H1 (cell line): ENCODE results near the gene ATP6V1E1. TPM values are rescaled to one million over a fixed set of nuclear protein-coding genes. Genes with fewer than 3 reads are reported as not detected.
A peak's percentile ranks its signal among the peaks of the same experiment; 100 is the strongest.

Experiments used
- CTCF ChIA-PET: fragments of 300-600 bp; sonication (Branson Sonifier 250); formaldehyde crosslinking; loops from one replicate; lab custom pipeline; 2021; ENCODE audit not compliant: partially characterized antibody; lab: Charles Lee
- POLR2A ChIA-PET: fragments of 300-600 bp; sonication (Branson Sonifier 250); formaldehyde crosslinking; loops from one replicate; lab custom pipeline; 2021; ENCODE audit warnings: inconsistent platforms; ENCODE audit not compliant: partially characterized antibody; lab: Charles Lee
- DNase-seq, 2 experiments: peaks; one replicate each; pipeline versions ENCODE4 v3.0.0 to v3.0.0-alpha.2; 2010 to 2022; ENCODE audit warnings: low spot score in 2 of 2, low read depth in 1 of 2, mixed read lengths in 1 of 2
- FAIRE-seq: peaks from 2 replicates; lab custom pipeline; 2011; peaks lifted over from hg19 to GRCh38; lab: Jason Lieb, UNC
- H2AFZ ChIP-seq: 2 replicates; pipeline ENCODE4 v1.8.1; 2012; ENCODE audit warnings: low read length, inconsistent platforms
- H2AK5ac ChIP-seq: 2 replicates; pipeline ENCODE4 v1.6.1; 2013; ENCODE audit warnings: low read depth, low read length
- H2BK120ac ChIP-seq: replicated peaks from 2 replicates; pipeline ENCODE3; 2013; ENCODE audit warnings: low read depth, low read length, inconsistent platforms
- H2BK12ac ChIP-seq: 2 replicates; pipeline ENCODE4 v1.6.1; 2013; ENCODE audit warnings: low read depth, low read length
- H2BK15ac ChIP-seq: 2 replicates; pipeline ENCODE4 v1.6.1; 2013; ENCODE audit warnings: low read length
- H2BK20ac ChIP-seq: 2 replicates; pipeline ENCODE4 v1.6.1; 2013; ENCODE audit warnings: low read length
- H2BK5ac ChIP-seq: 2 replicates; pipeline ENCODE4 v1.6.1; 2013; ENCODE audit warnings: low read depth, low read length
- H3K14ac ChIP-seq: 2 replicates; pipeline ENCODE4 v1.6.1; 2013; ENCODE audit warnings: inconsistent platforms; ENCODE audit not compliant: insufficient read length
- H3K18ac ChIP-seq: 2 replicates; pipeline ENCODE4 v1.6.1; 2013; ENCODE audit warnings: low read length; ENCODE audit errors: extremely low read depth
- H3K23ac ChIP-seq: 2 replicates; pipeline ENCODE4 v1.6.1; 2013; ENCODE audit warnings: inconsistent platforms; ENCODE audit not compliant: insufficient read length
- H3K23me2 ChIP-seq: 2 replicates; pipeline ENCODE4 v1.6.1; 2013; ENCODE audit warnings: low read depth, low read length
- H3K27ac ChIP-seq: 2 replicates; pipeline ENCODE4 v1.6.1; 2011; ENCODE audit warnings: low read depth, low read length, inconsistent platforms
- H3K27me3 ChIP-seq, 4 experiments: replicated peaks in 1 of 4; 1 replicate in 1 of 4; 2 replicates in 3 of 4; pipeline versions ENCODE4 v1.6.1 to v1.8.1; 2011 to 2013; ENCODE audit warnings: low read length in 3 of 4, mild to moderate bottlenecking in 3 of 4, inconsistent platforms in 2 of 4, mixed read lengths in 2 of 4, moderate library complexity in 1 of 4; ENCODE audit not compliant: control insufficient read depth in 3 of 4, insufficient read depth in 3 of 4; ENCODE audit errors: extremely low read depth in 1 of 4
- H3K36me3 ChIP-seq, 4 experiments: 2 replicates each; pipeline versions ENCODE4 v1.6.1 to v1.8.1; 2011 to 2013; ENCODE audit warnings: mild to moderate bottlenecking in 4 of 4, low read length in 3 of 4, moderate library complexity in 2 of 4, control low read depth in 1 of 4, inconsistent platforms in 1 of 4; ENCODE audit not compliant: insufficient read depth in 4 of 4, control insufficient read depth in 2 of 4
- H3K4ac ChIP-seq: replicated peaks from 2 replicates; pipeline ENCODE3; 2013; ENCODE audit warnings: low read length, low read depth, mixed read lengths, inconsistent platforms; ENCODE audit not compliant: insufficient read length
- H3K4me1 ChIP-seq, 4 experiments: replicated peaks in 1 of 4; 1 replicate in 1 of 4; 2 replicates in 3 of 4; pipeline versions ENCODE4 v1.6.1 to v1.8.1; 2011 to 2013; ENCODE audit warnings: low read length in 3 of 4, inconsistent platforms in 2 of 4, mixed read lengths in 1 of 4; ENCODE audit not compliant: insufficient read depth in 4 of 4, control insufficient read depth in 3 of 4
- H3K4me2 ChIP-seq, 2 experiments: 2 replicates each; pipeline versions ENCODE4 v1.6.1 to v1.8.1; 2011 to 2013; ENCODE audit warnings: low read depth in 2 of 2, low read length in 2 of 2, control low read depth in 1 of 2, inconsistent platforms in 1 of 2, mild to moderate bottlenecking in 1 of 2; ENCODE audit not compliant: insufficient read depth in 1 of 2
- H3K4me3 ChIP-seq, 4 experiments: fragments of 200-600, 300-600 bp in 1 of 4; sonication (generic), shearing (Covaris generic), sonication (Bioruptor Twin) in 1 of 4; 2 replicates each; pipeline versions ENCODE4 v1.5.1 to v1.8.1; 2011 to 2016; ENCODE audit warnings: low read length in 4 of 4, low read depth in 3 of 4, control low read depth in 2 of 4, inconsistent platforms in 2 of 4, mild to moderate bottlenecking in 2 of 4, mixed read lengths in 1 of 4, moderate library complexity in 1 of 4; ENCODE audit not compliant: insufficient read depth in 2 of 4; ENCODE audit errors: extremely low read depth in 1 of 4
- H3K56ac ChIP-seq: replicated peaks from 2 replicates; pipeline ENCODE3; 2013; ENCODE audit warnings: low read depth, mild to moderate bottlenecking, mixed read lengths, low read length, inconsistent platforms; ENCODE audit not compliant: insufficient read length
- H3K79me1 ChIP-seq: 2 replicates; pipeline ENCODE4 v1.6.1; 2013; ENCODE audit warnings: low read depth, low read length, control low read depth
- H3K79me2 ChIP-seq, 2 experiments: 2 replicates each; pipeline versions ENCODE4 v1.6.1 to v1.8.1; 2012 to 2013; ENCODE audit warnings: low read length in 2 of 2, mild to moderate bottlenecking in 2 of 2, inconsistent platforms in 1 of 2; ENCODE audit not compliant: insufficient read depth in 2 of 2, control insufficient read depth in 1 of 2
- H3K9ac ChIP-seq, 4 experiments: replicated peaks in 1 of 4; 1 replicate in 1 of 4; 2 replicates in 3 of 4; pipeline versions ENCODE4 v1.6.1 to v1.8.1; 2011 to 2013; ENCODE audit warnings: low read depth in 3 of 4, low read length in 3 of 4, control low read depth in 2 of 4, mild to moderate bottlenecking in 2 of 4, moderate library complexity in 2 of 4, inconsistent platforms in 1 of 4; ENCODE audit errors: extremely low read depth in 1 of 4
- H3K9me3 ChIP-seq, 2 experiments: 2 replicates each; pipeline versions ENCODE4 v1.6.1 to v1.8.1; 2012 to 2013; ENCODE audit warnings: mild to moderate bottlenecking in 2 of 2, moderate library complexity in 2 of 2, control low read depth in 1 of 2, inconsistent platforms in 1 of 2, low read depth in 1 of 2, low read length in 1 of 2, mixed read lengths in 1 of 2; ENCODE audit not compliant: insufficient read depth in 2 of 2
- H4K20me1 ChIP-seq, 2 experiments: replicated peaks in 1 of 2; 2 replicates each; pipeline versions ENCODE3 to v1.8.1; 2011 to 2013; ENCODE audit warnings: inconsistent platforms in 2 of 2, low read length in 2 of 2, mild to moderate bottlenecking in 1 of 2; ENCODE audit not compliant: insufficient read depth in 2 of 2, control insufficient read depth in 1 of 2
- H4K5ac ChIP-seq: 2 replicates; pipeline ENCODE4 v1.6.1; 2013; ENCODE audit warnings: low read length, low read depth, mixed read lengths, inconsistent platforms; ENCODE audit not compliant: insufficient read length
- H4K8ac ChIP-seq: 2 replicates; pipeline ENCODE4 v1.8.0; 2013; ENCODE audit warnings: mild to moderate bottlenecking, moderate library complexity, low read length, inconsistent platforms; ENCODE audit not compliant: insufficient read depth; ENCODE audit errors: extremely low read depth
- H4K91ac ChIP-seq: replicated peaks from 2 replicates; pipeline ENCODE3; 2013; ENCODE audit warnings: low read length, mixed read lengths, inconsistent platforms; ENCODE audit not compliant: insufficient read length
- HDAC6 ChIP-seq: IDR thresholded peaks from one replicate; pipeline ENCODE4 v1.7.1; 2012; ENCODE audit warnings: low read depth, mild to moderate bottlenecking, inconsistent platforms, low read length, moderate library complexity
- RBBP5 ChIP-seq: IDR thresholded peaks from 2 replicates; pipeline ENCODE4 v1.7.1; 2012; ENCODE audit warnings: low read depth, mild to moderate bottlenecking, inconsistent platforms, low read length, moderate library complexity, borderline replicate concordance
- TCF12 ChIP-seq: IDR thresholded peaks from 2 replicates; pipeline ENCODE4 v1.6.1; 2011; ENCODE audit warnings: low read depth, mild to moderate bottlenecking, low read length
- WGBS, 2 experiments: shearing (Covaris generic) in 1 of 2; methylation state at CpG; one replicate each; pipeline versions ENCODE4 v1.1.6 to v1.1.7; 2013 to 2015; ENCODE audit warnings: low lambda C conversion rate in 2 of 2, mixed read lengths in 2 of 2, inconsistent platforms in 1 of 2, low coverage in 1 of 2, missing lambda C conversion rate in 1 of 2; ENCODE audit not compliant: insufficient replicate concordance in 2 of 2, insufficient coverage in 1 of 2, insufficient read length in 1 of 2; ENCODE audit errors: extremely low coverage in 1 of 2, missing lambda C conversion rate in 1 of 2; 5-methylcytosine and 5-hydroxymethylcytosine counted together
- polyA plus RNA-seq, 7 experiments: library from polyadenylated mRNA; depleted of rRNA in 3 of 7; stranded (reverse) in 5 of 7; unstranded in 2 of 7; fragments of >200 nt in 5 of 7; fragments of 200-250 nt in 2 of 7; gene quantifications; 1 replicate in 5 of 7; 2 replicates in 1 of 7; 4 replicates in 1 of 7; pipeline versions ENCODE4 v1.2.1 to v1.2.3, GENCODE V29; 2011 to 2013; ENCODE audit warnings: missing spikeins in 2 of 7, mixed read lengths in 2 of 7
- total RNA-seq: library from RNA; stranded (reverse); fragmentation: NEBNext Ultra II Directional; extraction: Animal tissue kit (Norgen Biotek cat#: 25700); gene quantifications from 2 replicates; pipeline ENCODE4 v1.2.1, GENCODE V29; 2021

Gene ATP6V1E1
- total and polyA plus RNA-seq, 2 of the 8 experiments (the other 6 are each of a cell fraction or from before 2014, with no cell fraction given), result 80.4 to 88.1 TPM

GRCh38 chr22:17627961-17628405 lies 566 bp downstream of the ATP6V1E1 start:
- CTCF ChIA-PET, result no interaction called here
- 0 out of 2 replicates have a peak overlapping the region, but pooled peaks have one; percentile 95 for H2AK5ac ChIP-seq
- no peak overlapping the region for H2BK15ac ChIP-seq
- H4K91ac ChIP-seq, result peak overlapping the region; percentile 5
- H3K36me3 ChIP-seq, result peaks cover 0 to 2% (median under 1%) of the 10 kb centered on the region in 4 experiments; a peak in 2 of 8 replicates
- FAIRE-seq, result no peak
- no peak for DNase-seq
- no peak overlapping the region for H4K5ac ChIP-seq
- no peaks in the 10 kb centered on the region for H4K20me1 ChIP-seq
- H2BK5ac ChIP-seq, result peak overlapping the region; percentile 97
- H3K4me2 ChIP-seq, result peak overlapping the region; percentile 73 to 82
- H2BK12ac ChIP-seq, result 0 out of 2 replicates have a peak overlapping the region, but pooled peaks have one; percentile 39
- no peaks in the 10 kb centered on the region for H3K27me3 ChIP-seq
- H3K4me3 ChIP-seq, result peak overlapping the region; percentile 88 to 100 (median 94)
- H3K27ac ChIP-seq, result peak overlapping the region; percentile 69
- WGBS, 2 experiments, result 41% methylated on average over 24 of the region's 24 CpGs; no CpG with 5 or more reads in 1 of the 2 experiments
- H2BK120ac ChIP-seq, result no peak overlapping the region
- H2AFZ ChIP-seq, result no peak overlapping the region
- peaks cover 4% of the 10 kb centered on the region; the same call in 1 of the 2 replicates for H3K23me2 ChIP-seq
- H3K23ac ChIP-seq, result no peak overlapping the region
- POLR2A ChIA-PET, result interaction anchor here (0.6 kb wide), 1 partner anchor 359 kb away, joined by 3 read pairs; no protein-coding TSS in a partner anchor
- H3K79me1 ChIP-seq, result peaks cover 2% of the 10 kb centered on the region; the same call in 1 of the 2 replicates
- no peaks in the 10 kb centered on the region for H3K4me1 ChIP-seq
- peaks cover 3 to 43% of the 10 kb centered on the region in 2 experiments; a peak in 3 of 4 replicates for H3K79me2 ChIP-seq
- H3K9ac ChIP-seq, result peak overlapping the region; percentile 86 to 96 (median 94)
- H3K56ac ChIP-seq, result peak overlapping the region; percentile 82
- H3K9me3 ChIP-seq, result no peaks in the 10 kb centered on the region
- peak overlapping the region; percentile 57 for H3K4ac ChIP-seq
- no peak overlapping the region for H2BK20ac ChIP-seq
- H4K8ac ChIP-seq, result peak overlapping the region; percentile 91
- no peak overlapping the region for H3K14ac ChIP-seq
- H3K18ac ChIP-seq, result peak overlapping the region; percentile 90; the same call in 1 of the 2 replicates
- TF ChIP-seq HDAC6, result no peak
- no peak for TF ChIP-seq RBBP5
- no peak for TF ChIP-seq TCF12
